Measurements from ENCODE around the gene IKZF1. TPM values are rescaled to one million over a fixed set of nuclear protein-coding genes. Genes with fewer than 3 reads are reported as not detected.

The IKZF1 gene
- polyA plus RNA-seq, 4 donors: 1.3 to 1.9 (median 1.5) TPM

DNA sequence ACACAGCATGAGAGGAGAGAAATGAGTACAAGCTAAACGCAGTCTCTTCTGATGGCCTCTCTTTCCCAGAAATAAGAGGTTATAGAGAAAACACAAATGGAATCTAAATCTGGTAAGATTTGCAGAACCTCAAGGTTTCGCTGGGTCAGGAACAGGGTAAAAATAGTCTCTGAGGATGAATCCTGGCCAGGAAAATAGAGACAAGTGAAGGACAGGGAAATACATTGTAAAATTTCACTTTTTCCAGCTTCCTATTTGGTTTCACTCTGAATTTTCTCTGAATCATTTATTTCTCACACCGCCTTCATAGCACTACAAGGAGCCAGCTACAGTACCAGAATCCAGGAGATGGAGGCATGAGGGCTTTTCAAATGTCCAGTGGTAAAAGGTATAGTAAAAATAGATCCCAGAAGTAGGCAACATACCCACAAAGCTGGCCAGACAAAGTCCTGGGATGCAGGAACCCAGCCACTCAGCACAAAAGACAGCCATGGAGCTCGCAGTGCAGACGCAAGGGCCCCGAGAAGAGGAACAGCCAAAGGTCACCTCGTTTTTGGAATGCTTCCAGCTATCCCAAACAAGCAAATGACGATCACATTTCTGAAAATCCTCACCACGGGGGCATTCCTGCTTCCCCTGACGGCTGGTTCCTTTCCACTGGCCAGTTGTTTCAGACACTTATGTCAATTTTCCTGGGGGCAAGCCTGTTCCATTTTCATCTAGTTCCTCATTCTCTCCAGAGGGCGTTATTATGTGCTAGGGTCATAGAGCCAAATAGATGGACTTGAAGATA is 21.5 kb upstream of the IKZF1 start:
- DNase-seq (ENCODE audit: low read depth in 4 of 4, low spot score in 3 of 4): no peak

- no peak for DNase-seq (ENCODE audit: low read depth in 4 of 4, low spot score in 3 of 4)
These were observed 20.8 kb upstream of the IKZF1 start for GRCh38 chr7:50283731-50284130.

DNA sequence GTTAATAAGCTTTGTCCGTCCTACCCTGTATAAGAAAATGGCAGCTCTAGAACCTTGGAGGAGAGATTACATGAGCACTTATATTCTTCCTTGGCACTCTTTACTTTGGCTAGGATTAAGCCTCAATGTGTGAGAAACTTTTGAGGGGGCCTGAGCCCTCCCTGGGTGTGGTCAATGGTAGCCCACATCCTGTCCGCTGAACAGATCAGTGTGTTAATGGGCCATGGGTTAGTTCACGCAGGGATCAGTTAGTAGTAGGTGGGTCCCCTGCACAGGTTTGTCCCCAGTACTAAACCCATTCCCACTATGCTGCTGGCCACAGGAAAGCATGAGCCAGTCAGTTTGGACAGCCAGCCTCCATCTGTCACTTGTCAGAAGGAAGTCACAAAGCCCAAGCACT is 20.2 kb upstream of the IKZF1 start:
- DNase-seq (ENCODE audit: low read depth in 4 of 4, low spot score in 3 of 4): no peak

DNA sequence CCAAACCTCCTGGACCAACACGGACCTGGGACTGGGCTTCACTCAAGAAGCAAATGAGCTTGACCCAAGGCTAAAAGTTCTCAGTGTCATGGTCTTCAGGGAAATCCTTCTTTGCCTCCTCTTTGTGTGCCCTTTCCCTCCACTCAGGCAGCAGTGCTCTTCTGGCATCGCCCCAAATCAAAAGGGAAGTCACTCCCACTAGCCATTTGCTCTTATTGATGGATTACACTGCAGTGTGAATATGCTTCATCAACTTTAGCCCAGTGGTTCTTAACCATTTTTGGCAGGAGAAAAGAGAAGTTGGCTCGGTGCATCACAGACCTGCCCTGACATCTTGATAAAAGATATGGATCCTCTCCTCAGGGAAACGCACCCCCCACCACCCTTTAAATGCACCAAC is 19.2 kb upstream of the IKZF1 start:
- DNase-seq (ENCODE audit: low read depth in 4 of 4, low spot score in 3 of 4): no peak

DNA sequence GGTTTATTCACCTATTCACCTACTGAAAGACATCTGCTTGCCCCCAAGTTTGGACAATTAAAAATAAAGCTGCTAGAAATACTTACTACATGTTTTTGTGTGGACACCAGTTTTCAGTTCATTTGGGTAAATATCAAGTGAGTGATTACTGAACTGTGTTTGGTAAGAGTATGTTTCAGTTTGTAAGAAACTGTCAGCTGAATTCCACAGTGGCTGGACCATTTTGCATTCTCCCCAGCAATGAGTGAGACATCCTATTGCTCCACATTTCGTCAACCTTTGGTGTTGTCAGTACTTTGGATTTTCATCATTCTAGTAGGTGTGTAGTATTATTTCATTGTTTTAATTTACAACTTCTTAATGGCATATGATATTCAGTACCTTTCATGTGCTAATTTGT is 17.4 kb upstream of the IKZF1 start:
- DNase-seq (ENCODE audit: low read depth in 4 of 4, low spot score in 3 of 4): no peak

- no peak for DNase-seq (ENCODE audit: low read depth in 4 of 4, low spot score in 3 of 4)
These were observed 12.3 kb upstream of the IKZF1 start for GRCh38 chr7:50292165-50292757.

DNA sequence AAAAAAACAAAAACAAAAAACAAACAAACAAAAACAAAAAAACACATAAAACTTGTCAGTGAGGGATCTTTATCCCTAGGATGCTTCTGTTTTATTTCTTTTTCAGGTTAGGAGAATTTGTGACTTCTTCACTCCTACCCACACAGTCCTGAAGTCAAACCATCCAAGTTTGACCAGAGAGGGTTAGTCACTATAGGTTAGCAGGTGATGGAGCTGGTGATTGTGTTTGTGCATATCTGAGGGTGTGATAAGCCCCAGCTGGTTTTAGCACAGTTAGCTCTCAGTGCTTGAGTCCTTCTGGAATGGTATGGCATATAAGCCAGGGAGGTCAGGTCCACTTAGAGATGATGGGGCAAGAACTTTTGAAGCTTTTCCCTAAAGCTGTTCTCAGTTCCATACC is 11.8 kb upstream of the IKZF1 start:
- no peak for DNase-seq (ENCODE audit: low read depth in 4 of 4, low spot score in 3 of 4)

DNA sequence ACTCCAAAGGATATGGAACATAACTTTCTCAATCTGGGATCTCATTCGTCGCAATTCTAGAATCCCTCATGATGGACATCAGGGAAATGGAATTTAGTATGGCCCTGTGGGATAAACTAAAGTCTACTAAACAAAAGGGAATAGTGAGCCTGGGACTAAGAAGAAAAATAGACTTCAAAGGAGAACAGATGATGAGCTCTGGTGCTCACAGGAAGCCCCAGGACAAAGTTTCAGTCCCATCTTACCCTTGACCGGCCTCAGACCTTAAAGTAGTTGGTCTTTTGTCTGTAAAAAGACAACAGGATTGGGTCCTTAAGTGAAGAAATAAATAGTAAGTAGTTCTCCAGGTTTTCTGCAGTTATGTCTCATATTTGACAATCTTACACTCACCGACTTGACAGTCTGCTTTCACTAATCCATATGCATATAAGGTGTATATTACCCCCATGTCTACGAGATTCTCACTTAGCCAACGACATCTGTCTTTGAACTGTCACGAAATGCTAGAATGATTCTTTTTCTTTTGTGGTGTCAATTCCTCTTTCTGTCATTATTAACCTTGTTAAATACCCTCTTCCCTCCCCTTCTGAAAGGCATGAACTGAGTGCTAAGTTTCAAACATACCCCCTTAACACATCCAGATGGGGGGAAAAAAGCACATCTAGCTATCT is 10.9 kb upstream of the IKZF1 start:
- no peak for DNase-seq (ENCODE audit: low read depth in 4 of 4, low spot score in 3 of 4)

DNA sequence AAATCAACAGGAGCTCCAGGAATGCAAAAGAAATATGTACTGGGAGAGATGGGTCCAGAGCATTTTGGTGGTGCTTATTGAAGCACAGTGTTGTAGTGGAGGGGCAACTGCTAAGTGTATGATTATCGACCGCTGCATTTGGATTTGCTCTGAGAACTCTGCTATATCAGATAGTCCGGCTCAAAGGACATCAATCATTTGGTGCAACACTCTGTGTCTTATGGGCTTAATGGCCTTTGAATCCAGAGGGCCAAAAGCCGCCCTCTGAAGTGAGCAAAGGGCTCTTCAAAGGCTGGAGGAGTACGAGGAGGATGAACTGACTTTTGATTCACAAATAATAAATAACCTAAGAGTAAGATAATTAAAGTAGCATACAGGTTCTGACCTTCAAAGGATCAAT is 9.4 kb upstream of the IKZF1 start:
- DNase-seq (ENCODE audit: low read depth in 4 of 4, low spot score in 3 of 4): no peak

- DNase-seq (ENCODE audit: low read depth in 4 of 4, low spot score in 3 of 4): no peak
These were observed 7.7 kb upstream of the IKZF1 start for GRCh38 chr7:50296799-50297198.

GRCh38 chr7:50298811-50299562 is 5.5 kb upstream of the IKZF1 start:
- DNase-seq (ENCODE audit: low read depth in 4 of 4, low spot score in 3 of 4): no peak

DNA sequence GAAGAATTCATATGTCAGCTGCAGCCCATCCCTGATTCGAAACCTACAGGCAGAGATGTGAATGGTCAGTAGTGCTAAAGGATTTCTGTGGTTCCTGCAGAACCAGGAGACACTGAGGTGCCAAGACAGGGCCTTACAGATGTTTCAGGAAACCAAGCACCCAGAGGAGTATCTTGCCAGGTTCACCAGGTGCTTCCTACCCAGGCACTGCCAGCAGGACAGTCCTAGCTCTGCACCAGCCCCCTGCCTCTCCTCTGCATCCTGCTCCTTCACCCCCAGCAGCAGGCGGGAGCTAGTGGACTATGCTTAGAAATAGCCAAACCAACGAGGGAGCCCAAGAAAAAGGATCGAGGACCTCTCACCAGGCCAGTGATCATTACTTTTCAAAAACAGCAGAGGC is 4.2 kb upstream of the IKZF1 start:
- DNase-seq (ENCODE audit: low read depth in 4 of 4, low spot score in 3 of 4): no peak

DNA sequence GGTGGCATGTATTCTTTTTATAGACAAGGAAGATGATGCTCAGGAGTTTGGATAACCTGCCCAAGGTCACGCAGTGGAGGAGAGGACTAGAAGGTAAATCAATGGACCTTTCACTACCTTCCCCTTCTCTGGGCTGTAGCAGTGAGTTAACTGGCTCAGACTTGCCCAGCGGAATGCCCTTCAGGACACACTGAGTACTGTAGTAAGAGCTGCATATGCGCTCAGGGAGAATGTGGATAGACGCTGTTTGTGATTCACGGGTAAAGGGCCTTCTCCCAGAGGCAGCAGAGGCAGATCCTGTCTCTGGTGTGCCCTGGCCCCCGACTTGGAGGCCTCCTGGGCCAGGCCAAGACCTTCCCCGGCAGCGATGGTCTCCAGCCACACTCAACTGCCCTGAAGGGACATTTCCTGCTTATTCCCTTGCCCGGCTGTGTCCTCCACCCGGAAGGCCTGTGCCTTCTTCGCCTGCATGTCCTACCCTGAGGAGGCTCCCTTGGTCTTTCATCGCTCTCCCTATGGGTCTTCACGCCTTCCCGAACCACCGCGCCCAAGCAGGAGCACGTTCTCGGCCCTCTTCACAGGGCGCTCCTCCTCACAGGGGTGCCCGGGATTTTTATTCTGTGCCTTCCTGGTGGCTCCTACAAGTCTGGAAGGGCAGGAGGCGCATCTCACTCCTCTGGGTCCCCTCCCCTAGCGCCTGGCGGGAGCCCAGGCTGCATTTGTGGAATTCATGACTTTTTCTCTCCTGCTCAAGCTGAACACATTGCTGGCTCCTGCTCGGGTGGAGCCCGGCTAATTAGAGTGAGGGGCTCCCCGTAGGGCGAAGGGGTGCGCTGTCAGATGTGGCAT is 1.8 kb upstream of the IKZF1 start:
- no peak for DNase-seq (ENCODE audit: low read depth in 4 of 4, low spot score in 3 of 4)

DNA sequence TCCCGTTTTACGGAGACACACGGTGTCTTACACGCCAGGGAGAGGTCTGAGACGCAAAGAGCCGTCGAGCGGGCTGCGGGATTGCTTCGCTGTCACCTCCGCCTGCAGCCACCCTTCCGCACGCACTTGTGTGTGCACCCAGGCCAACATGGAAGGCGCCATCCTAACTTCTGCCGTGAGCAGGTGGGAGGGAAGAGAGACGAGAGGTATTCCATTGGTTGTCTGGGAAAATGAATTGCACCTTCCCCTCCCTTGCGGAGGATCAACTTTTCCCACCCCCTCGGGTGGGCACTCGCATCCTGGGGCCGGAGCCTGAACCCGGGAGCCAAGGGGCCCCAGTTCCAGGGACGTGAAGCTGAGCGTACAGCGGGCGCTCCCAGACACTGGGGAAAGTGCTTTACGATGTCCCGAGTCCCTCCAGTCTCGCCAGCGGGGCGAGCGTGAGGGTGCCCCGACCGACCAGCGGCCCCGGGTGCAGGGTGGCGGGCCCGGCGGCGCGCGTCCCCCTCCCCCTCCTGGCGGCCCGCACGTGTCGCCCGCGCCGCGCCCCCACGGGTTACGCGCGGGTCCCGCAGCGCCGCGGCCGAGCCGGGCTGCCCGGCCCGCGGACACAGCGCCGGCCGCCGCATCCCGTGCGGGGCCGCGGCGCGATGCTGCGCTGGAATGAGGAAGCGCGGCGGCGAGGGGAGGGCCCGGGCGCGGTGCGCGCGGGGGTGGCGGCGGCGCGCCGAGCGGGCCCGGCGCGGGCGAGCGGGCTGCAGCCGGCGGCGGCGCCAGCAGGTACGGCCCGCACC is 984 bp upstream of the IKZF1 start:
- DNase-seq (ENCODE audit: low read depth in 4 of 4, low spot score in 3 of 4): no peak

DNA sequence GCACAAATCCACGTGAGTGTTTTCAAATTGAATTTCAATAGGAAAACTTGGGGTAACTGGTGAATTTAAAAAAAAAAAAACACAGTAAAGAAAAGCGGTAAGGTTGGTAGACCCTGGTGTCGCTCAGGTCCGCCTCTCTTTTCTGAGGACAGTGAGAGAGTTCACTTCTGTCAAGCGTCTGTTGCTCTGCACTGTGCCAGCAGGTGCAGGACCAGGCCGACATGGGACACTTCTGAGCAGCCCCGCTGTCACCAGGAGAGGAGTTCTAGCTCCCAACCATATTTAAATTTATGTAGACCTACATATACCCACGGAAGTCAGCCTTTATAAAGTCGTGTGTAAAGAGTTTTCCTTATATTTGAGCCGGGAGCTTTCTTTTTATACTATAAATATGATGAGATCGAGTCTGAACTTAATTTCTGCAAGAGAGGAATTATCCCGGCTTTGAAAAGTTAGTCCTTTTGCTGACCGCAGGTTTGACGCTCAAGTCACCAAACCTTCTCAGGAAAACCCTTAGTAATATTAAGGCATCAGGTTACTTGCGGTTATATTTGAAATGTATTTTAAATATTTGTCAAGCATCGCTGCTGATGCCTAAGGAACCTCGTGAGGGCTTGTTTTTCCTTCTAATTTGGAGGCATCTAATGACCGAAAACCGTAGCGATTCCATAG is 531 bp downstream of the IKZF1 start:
- DNase-seq (ENCODE audit: low read depth in 4 of 4, low spot score in 3 of 4): no peak

DNA sequence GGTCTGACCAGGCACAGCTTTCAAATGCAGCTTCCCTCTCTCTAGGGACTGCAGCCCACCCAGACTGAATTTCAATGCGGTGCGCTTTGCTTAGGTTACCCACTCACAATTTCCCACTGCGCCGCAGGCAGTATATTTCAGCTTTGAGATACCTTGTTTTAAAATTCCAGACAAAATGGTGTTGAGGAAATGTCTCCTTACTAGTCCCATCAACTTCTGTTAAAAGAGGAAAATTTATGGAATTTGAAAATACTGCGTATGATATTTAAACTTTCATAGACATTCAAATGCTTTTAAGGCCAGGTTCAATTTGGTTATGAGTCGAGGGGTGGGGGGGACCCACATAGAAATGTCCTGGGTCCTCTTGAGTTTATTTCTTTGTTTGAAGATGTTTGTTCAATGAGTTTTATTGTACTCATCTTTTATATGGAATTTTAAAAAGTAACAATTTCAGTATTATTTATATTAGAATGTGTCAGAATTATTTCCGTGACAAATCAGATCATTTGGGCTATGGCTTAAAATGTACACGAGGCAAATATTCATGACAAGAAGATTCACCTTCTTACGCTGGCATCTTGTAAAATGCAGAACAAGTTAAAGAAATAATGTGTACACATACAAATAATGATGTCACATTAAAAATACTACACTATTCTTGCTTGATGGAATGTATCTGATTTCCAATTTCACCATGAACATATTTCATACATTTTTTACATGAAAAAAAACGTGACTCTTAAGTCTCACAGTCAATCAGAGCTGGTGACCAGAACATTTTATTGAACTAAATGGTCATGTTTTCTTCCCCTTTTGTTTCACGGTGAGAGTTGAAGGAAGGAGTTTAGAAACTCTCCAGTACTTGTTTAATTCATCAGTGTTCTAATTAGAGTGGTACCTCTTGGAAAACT is 1.3 kb downstream of the IKZF1 start:
- no peak for DNase-seq (ENCODE audit: low read depth in 4 of 4, low spot score in 3 of 4)

GRCh38 chr7:50306494-50307367 is 2.2 kb downstream of the IKZF1 start:
- DNase-seq (ENCODE audit: low read depth in 4 of 4, low spot score in 3 of 4): no peak

Data from right renal pelvis (tissue), 4 donors.